HepG2 (cell line): ENCODE results near the gene DCTN1.

ENCODE experiments used
- CC2D1A ChIP-seq: sonication (generic); formaldehyde crosslinking; IDR thresholded peaks from 2 replicates; pipeline ENCODE4 v1.8.1; 2023; ENCODE audit warnings: mild to moderate bottlenecking, missing genetic modification reagents
- REST ChIP-seq, 2 experiments: IDR thresholded peaks; 2 replicates each; pipeline ENCODE4 v1.6.1; 2011 to 2012; ENCODE audit warnings: low read length in 2 of 2, borderline replicate concordance in 1 of 2, low read depth in 1 of 2, mild to moderate bottlenecking in 1 of 2, moderate library complexity in 1 of 2
- RXRA ChIP-seq: sonication (generic); formaldehyde crosslinking; IDR thresholded peaks from 2 replicates; pipeline ENCODE4 v1.5.1; 2020; ENCODE audit warnings: missing genetic modification reagents
- SALL2 ChIP-seq: sonication (generic); formaldehyde crosslinking; IDR thresholded peaks from 2 replicates; pipeline ENCODE4 v1.8.1; 2023; ENCODE audit warnings: mild to moderate bottlenecking, missing genetic modification reagents, inconsistent platforms
- SIN3A ChIP-seq: IDR thresholded peaks from 2 replicates; pipeline ENCODE4 v1.6.1; 2011; ENCODE audit warnings: low read depth, mild to moderate bottlenecking, control low read depth, low read length, borderline replicate concordance
- ZNF230 ChIP-seq: sonication (generic); formaldehyde crosslinking; IDR thresholded peaks from 2 replicates; pipeline ENCODE4 v1.4.0; 2020; ENCODE audit warnings: mild to moderate bottlenecking, missing genetic modification reagents
- ZNF577 ChIP-seq: sonication (generic); formaldehyde crosslinking; IDR thresholded peaks from 2 replicates; pipeline ENCODE4 v1.4.0; 2020; ENCODE audit warnings: mild to moderate bottlenecking, low read depth, missing genetic modification reagents, borderline replicate concordance
- ZNF605 ChIP-seq: sonication (generic); formaldehyde crosslinking; IDR thresholded peaks from 2 replicates; pipeline ENCODE4 v1.8.0; 2022; ENCODE audit warnings: mild to moderate bottlenecking, missing genetic modification reagents
- ZNF780A ChIP-seq: sonication (generic); formaldehyde crosslinking; IDR thresholded peaks from 2 replicates; pipeline ENCODE4 v1.8.0; 2022; ENCODE audit warnings: mild to moderate bottlenecking, missing genetic modification reagents, moderate library complexity
- TF ChIP-seq, protein P1 (sequence below): sonication (generic); formaldehyde crosslinking; IDR thresholded peaks from 2 replicates; pipeline ENCODE4 v1.5.0; 2020; ENCODE audit warnings: mild to moderate bottlenecking, missing genetic modification reagents, moderate library complexity
- TF ChIP-seq, protein P2 (sequence below): IDR thresholded peaks from 2 replicates; pipeline ENCODE4 v1.6.1; 2012; ENCODE audit warnings: low read length, improper control_type of control experiment
- TF ChIP-seq, protein P3 (sequence below): sonication (generic); formaldehyde crosslinking; IDR thresholded peaks from 2 replicates; pipeline ENCODE4 v1.9.0; 2021; ENCODE audit warnings: missing genetic modification reagents, borderline replicate concordance

DNA sequence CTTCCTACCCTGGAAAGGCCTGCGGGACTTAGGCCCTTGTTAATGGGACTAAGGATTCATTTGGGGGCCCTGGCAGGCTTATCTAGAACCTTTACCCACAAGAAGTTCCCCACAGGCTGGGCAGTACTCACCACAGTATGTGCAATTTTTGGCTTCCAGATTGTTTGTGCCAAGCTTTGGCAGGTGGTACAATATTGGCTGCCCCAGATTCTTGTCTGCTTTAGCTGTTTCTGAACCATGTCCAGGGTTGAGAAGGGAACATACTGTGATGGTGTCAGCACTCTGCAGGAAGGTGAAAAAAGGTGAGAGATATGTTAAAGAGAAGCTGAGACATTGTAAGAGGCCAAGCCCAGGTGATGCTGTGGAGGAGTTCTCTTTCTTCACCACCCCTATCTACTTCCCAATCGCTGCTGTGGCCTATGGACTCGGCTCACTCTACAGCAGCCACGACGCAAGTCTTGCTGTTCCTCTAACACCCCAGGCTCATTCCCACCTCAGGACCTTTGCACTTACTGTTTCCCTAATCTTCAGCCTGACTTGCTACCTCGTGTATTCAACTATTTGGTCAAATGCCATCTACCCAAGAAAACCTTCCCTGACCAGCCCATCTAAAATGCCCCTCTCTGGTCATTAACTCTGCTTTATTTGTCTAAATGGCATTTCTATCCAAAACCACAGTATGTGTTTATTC is 46.1 kb downstream of the DCTN1 start:
- TF ChIP-seq CC2D1A (no peak), ZNF577 (CRISPR knock-in tag) (no peak), ZNF230 (no peak), SIN3A (no peak), REST (IDR thresholded peaks at IDR 0.05; ENCODE audit: borderline replicate concordance in 1 of 2, low read depth in 1 of 2, low read length in 2 of 2) (no peak), ZNF780A (CRISPR knock-in tag) (no peak), SALL2 (CRISPR knock-in tag) (no peak), ZNF605 (CRISPR knock-in tag) (no peak), RXRA (CRISPR knock-in tag) (no peak)
- TF ChIP-seq, protein P1, sequence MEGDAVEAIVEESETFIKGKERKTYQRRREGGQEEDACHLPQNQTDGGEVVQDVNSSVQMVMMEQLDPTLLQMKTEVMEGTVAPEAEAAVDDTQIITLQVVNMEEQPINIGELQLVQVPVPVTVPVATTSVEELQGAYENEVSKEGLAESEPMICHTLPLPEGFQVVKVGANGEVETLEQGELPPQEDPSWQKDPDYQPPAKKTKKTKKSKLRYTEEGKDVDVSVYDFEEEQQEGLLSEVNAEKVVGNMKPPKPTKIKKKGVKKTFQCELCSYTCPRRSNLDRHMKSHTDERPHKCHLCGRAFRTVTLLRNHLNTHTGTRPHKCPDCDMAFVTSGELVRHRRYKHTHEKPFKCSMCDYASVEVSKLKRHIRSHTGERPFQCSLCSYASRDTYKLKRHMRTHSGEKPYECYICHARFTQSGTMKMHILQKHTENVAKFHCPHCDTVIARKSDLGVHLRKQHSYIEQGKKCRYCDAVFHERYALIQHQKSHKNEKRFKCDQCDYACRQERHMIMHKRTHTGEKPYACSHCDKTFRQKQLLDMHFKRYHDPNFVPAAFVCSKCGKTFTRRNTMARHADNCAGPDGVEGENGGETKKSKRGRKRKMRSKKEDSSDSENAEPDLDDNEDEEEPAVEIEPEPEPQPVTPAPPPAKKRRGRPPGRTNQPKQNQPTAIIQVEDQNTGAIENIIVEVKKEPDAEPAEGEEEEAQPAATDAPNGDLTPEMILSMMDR (CRISPR knock-in tag), result no peak
- TF ChIP-seq, protein P2, sequence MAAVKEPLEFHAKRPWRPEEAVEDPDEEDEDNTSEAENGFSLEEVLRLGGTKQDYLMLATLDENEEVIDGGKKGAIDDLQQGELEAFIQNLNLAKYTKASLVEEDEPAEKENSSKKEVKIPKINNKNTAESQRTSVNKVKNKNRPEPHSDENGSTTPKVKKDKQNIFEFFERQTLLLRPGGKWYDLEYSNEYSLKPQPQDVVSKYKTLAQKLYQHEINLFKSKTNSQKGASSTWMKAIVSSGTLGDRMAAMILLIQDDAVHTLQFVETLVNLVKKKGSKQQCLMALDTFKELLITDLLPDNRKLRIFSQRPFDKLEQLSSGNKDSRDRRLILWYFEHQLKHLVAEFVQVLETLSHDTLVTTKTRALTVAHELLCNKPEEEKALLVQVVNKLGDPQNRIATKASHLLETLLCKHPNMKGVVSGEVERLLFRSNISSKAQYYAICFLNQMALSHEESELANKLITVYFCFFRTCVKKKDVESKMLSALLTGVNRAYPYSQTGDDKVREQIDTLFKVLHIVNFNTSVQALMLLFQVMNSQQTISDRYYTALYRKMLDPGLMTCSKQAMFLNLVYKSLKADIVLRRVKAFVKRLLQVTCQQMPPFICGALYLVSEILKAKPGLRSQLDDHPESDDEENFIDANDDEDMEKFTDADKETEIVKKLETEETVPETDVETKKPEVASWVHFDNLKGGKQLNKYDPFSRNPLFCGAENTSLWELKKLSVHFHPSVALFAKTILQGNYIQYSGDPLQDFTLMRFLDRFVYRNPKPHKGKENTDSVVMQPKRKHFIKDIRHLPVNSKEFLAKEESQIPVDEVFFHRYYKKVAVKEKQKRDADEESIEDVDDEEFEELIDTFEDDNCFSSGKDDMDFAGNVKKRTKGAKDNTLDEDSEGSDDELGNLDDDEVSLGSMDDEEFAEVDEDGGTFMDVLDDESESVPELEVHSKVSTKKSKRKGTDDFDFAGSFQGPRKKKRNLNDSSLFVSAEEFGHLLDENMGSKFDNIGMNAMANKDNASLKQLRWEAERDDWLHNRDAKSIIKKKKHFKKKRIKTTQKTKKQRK, result no peak
- TF ChIP-seq, protein P3, sequence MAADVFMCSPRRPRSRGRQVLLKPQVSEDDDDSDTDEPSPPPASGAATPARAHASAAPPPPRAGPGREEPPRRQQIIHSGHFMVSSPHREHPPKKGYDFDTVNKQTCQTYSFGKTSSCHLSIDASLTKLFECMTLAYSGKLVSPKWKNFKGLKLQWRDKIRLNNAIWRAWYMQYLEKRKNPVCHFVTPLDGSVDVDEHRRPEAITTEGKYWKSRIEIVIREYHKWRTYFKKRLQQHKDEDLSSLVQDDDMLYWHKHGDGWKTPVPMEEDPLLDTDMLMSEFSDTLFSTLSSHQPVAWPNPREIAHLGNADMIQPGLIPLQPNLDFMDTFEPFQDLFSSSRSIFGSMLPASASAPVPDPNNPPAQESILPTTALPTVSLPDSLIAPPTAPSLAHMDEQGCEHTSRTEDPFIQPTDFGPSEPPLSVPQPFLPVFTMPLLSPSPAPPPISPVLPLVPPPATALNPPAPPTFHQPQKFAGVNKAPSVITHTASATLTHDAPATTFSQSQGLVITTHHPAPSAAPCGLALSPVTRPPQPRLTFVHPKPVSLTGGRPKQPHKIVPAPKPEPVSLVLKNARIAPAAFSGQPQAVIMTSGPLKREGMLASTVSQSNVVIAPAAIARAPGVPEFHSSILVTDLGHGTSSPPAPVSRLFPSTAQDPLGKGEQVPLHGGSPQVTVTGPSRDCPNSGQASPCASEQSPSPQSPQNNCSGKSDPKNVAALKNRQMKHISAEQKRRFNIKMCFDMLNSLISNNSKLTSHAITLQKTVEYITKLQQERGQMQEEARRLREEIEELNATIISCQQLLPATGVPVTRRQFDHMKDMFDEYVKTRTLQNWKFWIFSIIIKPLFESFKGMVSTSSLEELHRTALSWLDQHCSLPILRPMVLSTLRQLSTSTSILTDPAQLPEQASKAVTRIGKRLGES (CRISPR knock-in tag), result no peak
